HepG2 (cell line): ENCODE measurements around the gene RAB30. TPM values are rescaled to one million over a fixed set of nuclear protein-coding genes. Genes with fewer than 3 reads are reported as not detected.

Experiments
- ATAC-seq: fragments of 200-7000 bp; cut with Tn5 transposase; 3 replicates; pipeline ENCODE4 v1.9.1; 2020; ENCODE audit warnings: mild to moderate bottlenecking, moderate library complexity
- BruUV-seq: library from RNA; stranded (reverse); fragments of 400-500 nt; replicated peaks from 2 replicates; lab custom pipeline; 2021; lab: Mats Ljungman, UMichigan
- CTCF ChIA-PET: fragments of 300-600 bp; formaldehyde crosslinking; extraction: SDS; loops from one replicate; lab custom pipeline; 2021; ENCODE audit warnings: low total read pairs, inconsistent platforms, low intra/inter-chr PET ratio; lab: Yijun Ruan, JAX
- POLR2A ChIA-PET: fragments of 350-600 bp; sonication (Branson Sonifier 250); formaldehyde crosslinking; loops from one replicate; lab custom pipeline; 2020; ENCODE audit warnings: antibody characterized with exemption, inconsistent platforms; lab: Yijun Ruan, JAX
- DNase-seq: peaks from one replicate; pipeline ENCODE4 v3.0.0-alpha.2; 2015; ENCODE audit warnings: low spot score
- FAIRE-seq: peaks from 3 replicates; lab custom pipeline; 2011; peaks lifted over from hg19 to GRCh38; lab: Jason Lieb, UNC
- H2AFZ ChIP-seq: one replicate; pipeline ENCODE4 v1.6.1; 2011; ENCODE audit warnings: low read length, inconsistent platforms
- H3K27ac ChIP-seq: fragments of 300-600 bp; 3 replicates; pipeline ENCODE4 v1.8.0; 2011; ENCODE audit warnings: mixed run types, mild to moderate bottlenecking, mixed read lengths, low read length, inconsistent platforms; ENCODE audit not compliant: insufficient read depth; ENCODE audit errors: extremely low read length
- H3K27me3 ChIP-seq, 2 experiments: fragments of 200-600 bp in 1 of 2; 2 replicates in 1 of 2; 3 replicates in 1 of 2; pipeline versions ENCODE4 v1.6.0 to v1.8.0; 2011; ENCODE audit warnings: low read length in 2 of 2, mild to moderate bottlenecking in 2 of 2, moderate library complexity in 2 of 2, inconsistent platforms in 1 of 2; ENCODE audit not compliant: insufficient read depth in 2 of 2, control insufficient read depth in 1 of 2
- H3K36me3 ChIP-seq, 2 experiments: fragments of 200-600 bp in 1 of 2; replicated peaks in 1 of 2; 2 replicates in 1 of 2; 3 replicates in 1 of 2; pipeline versions ENCODE4 v1.5.1 to v1.8.0; 2011; ENCODE audit warnings: low read length in 2 of 2, inconsistent platforms in 1 of 2; ENCODE audit not compliant: insufficient read depth in 2 of 2, control insufficient read depth in 1 of 2
- H3K4me1 ChIP-seq: 2 replicates; pipeline ENCODE4 v1.5.1; 2012; ENCODE audit warnings: low read length, inconsistent platforms; ENCODE audit not compliant: insufficient read depth
- H3K4me2 ChIP-seq: 2 replicates; pipeline ENCODE4 v1.6.0; 2011; ENCODE audit warnings: low read depth, low read length, inconsistent platforms
- H3K4me3 ChIP-seq, 3 experiments: fragments of 200-600 bp in 1 of 3; sonication (generic), shearing (Covaris generic) in 1 of 3; replicated peaks in 1 of 3; 2 replicates each; pipeline ENCODE4 v1.5.1; 2011 to 2016; ENCODE audit warnings: low read length in 3 of 3, inconsistent platforms in 2 of 3, low read depth in 2 of 3, mild to moderate bottlenecking in 2 of 3, control low read depth in 1 of 3, mixed read lengths in 1 of 3; ENCODE audit not compliant: insufficient read depth in 1 of 3
- H3K79me2 ChIP-seq: one replicate; pipeline ENCODE4 v1.6.1; 2011; ENCODE audit warnings: low read length, inconsistent platforms; ENCODE audit not compliant: insufficient read depth
- H3K9ac ChIP-seq: 2 replicates; pipeline ENCODE4 v1.6.0; 2011; ENCODE audit warnings: mild to moderate bottlenecking, low read depth, low read length, inconsistent platforms; ENCODE audit not compliant: insufficient read depth
- H3K9me3 ChIP-seq: 2 replicates; pipeline ENCODE4 v1.5.1; 2012; ENCODE audit warnings: mild to moderate bottlenecking, low read length
- H4K20me1 ChIP-seq: 2 replicates; pipeline ENCODE4 v1.6.0; 2011; ENCODE audit warnings: inconsistent platforms, mild to moderate bottlenecking, low read length, moderate library complexity; ENCODE audit not compliant: insufficient read depth
- FOSL1 ChIP-seq: sonication (generic); formaldehyde crosslinking; IDR thresholded peaks from 2 replicates; pipeline ENCODE4 v1.9.0; 2021; ENCODE audit warnings: missing genetic modification reagents, borderline replicate concordance
- RNF2 ChIP-seq: fragments of 450-650 bp; conservative IDR thresholded peaks from 2 replicates; pipeline ENCODE4 v1.6.1; 2016; ENCODE audit warnings: low read depth
- SAP130 ChIP-seq: IDR thresholded peaks from 2 replicates; pipeline ENCODE4 v1.6.1; 2016; ENCODE audit warnings: low read depth
- ZNF7 ChIP-seq: IDR thresholded peaks from 2 replicates; pipeline ENCODE4 v1.6.1; 2016; ENCODE audit warnings: missing biosample characterization, missing genetic modification reagents
- WGBS: methylation state at CpG from one replicate; pipeline ENCODE4 v1.1.6; 2017; ENCODE audit warnings: low lambda C conversion rate; 5-methylcytosine and 5-hydroxymethylcytosine counted together
- in situ Hi-C: cut with HindIII; loops from 2 replicates; pipeline ENCODE4 v1.10.0; 2017; ENCODE audit warnings: low pct_unique_long_range_greater_than_20kb; ENCODE audit not compliant: extremely low pct_ligation_motif_present
- intact Hi-C: fragments of 100-400 bp; cut with micrococcal nuclease; formaldehyde crosslinking; loops from one replicate; pipeline ENCODE4 v1.10.0; 2022; ENCODE audit not compliant: unreplicated experiment
- polyA plus RNA-seq, 8 experiments: library from polyadenylated mRNA; depleted of rRNA in 3 of 8; stranded (reverse) in 7 of 8; unstranded in 1 of 8; fragments of >200 nt; fragmentation: Illumina TruSeq in 4 of 8; extraction: Trizol in 4 of 8; gene quantifications; 2 replicates each; pipeline versions ENCODE4 v1.2.1 to v1.2.3, GENCODE V29; 2011 to 2016; ENCODE audit warnings: low read depth in 4 of 8, missing spikeins in 1 of 8, mixed read lengths in 1 of 8; ENCODE audit not compliant: insufficient read depth in 1 of 8
- total RNA-seq, 5 experiments: library from RNA; depleted of rRNA; stranded (reverse); fragments of >200 nt; fragmentation: Illumina TruSeq; extraction: Trizol; gene quantifications; 2 replicates each; pipeline ENCODE4 v1.2.3, GENCODE V29; 2016; ENCODE audit warnings: low read depth in 1 of 5

Gene RAB30
- total and polyA plus RNA-seq, 2 of the 13 experiments (the other 11 are each of a cell fraction or from before 2014, with no cell fraction given) = 3.7 to 5.0 TPM

GRCh38 chr11:83051760-83052671 lies 19.7 kb downstream of the RAB30 start:
- DNase-seq = no peak
- intact Hi-C loops (no loop called here), in situ Hi-C loops (no loop called here)
- Histone ChIP-seq H3K9ac (no peak overlapping the region), H3K4me2 (no peak overlapping the region), H3K79me2 (peaks cover 7% of the 10 kb centered on the region), H3K27ac (no peak overlapping the region), H2AFZ (no peak overlapping the region), H3K36me3 (no peaks in the 10 kb centered on the region), H3K4me1 (peaks cover 22% of the 10 kb centered on the region), H4K20me1 (no peaks in the 10 kb centered on the region), H3K9me3 (no peaks in the 10 kb centered on the region), H3K4me3 (no peak overlapping the region), H3K27me3 (no peaks in the 10 kb centered on the region)
- no TSS peak for BruUV-seq
- WGBS = 90% methylated on average over 6 of the region's 6 CpGs
- ChIA-PET POLR2A (no interaction called here), CTCF (no interaction called here)
- FAIRE-seq = no peak
- ATAC-seq = no peak
- TF ChIP-seq FOSL1 (CRISPR knock-in tag) = no peak

- in situ Hi-C loops = no loop called here
- ChIA-PET POLR2A (no interaction called here), CTCF (no interaction called here)
- Histone ChIP-seq H3K79me2 (peaks cover 7% of the 10 kb centered on the region), H4K20me1 (no peaks in the 10 kb centered on the region), H3K27ac (no peak overlapping the region), H3K9ac (no peak overlapping the region), H3K4me1 (peaks cover 30% of the 10 kb centered on the region), H3K9me3 (no peaks in the 10 kb centered on the region), H3K27me3 (no peaks in the 10 kb centered on the region), H3K4me2 (no peak overlapping the region), H2AFZ (no peak overlapping the region), H3K4me3 (no peak overlapping the region), H3K36me3 (no peaks in the 10 kb centered on the region)
- TF ChIP-seq RNF2 (no peak), SAP130 (CRISPR knock-in tag) (no peak), ZNF7 (no peak)
- ATAC-seq (no peak), DNase-seq (no peak), FAIRE-seq (no peak)
- 94% methylated on average over 4 of the region's 4 CpGs for WGBS
- intact Hi-C loops = no loop called here
- no TSS peak for BruUV-seq
Observed at GRCh38 chr11:83047515-83048225, 24.0 kb downstream of the RAB30 start.
